Naive thymus-derived CD4-positive, alpha-beta T cell (primary cell): ENCODE data around the gene FETUB. TPM values are rescaled to one million over a fixed set of nuclear protein-coding genes. Genes with fewer than 3 reads are reported as not detected.
A peak's percentile ranks its signal among the peaks of the same experiment; 100 is the strongest.

Source experiments
- ATAC-seq: fragments of 150-1000 bp; cut with Tn5 transposase; 2 replicates; pipeline ENCODE4 v1.10.0; 2021; ENCODE audit warnings: mild to moderate bottlenecking, moderate library complexity
- CTCF ChIA-PET: fragments of 350-600 bp; sonication (Branson Sonifier 250); formaldehyde crosslinking; loops from one replicate; lab custom pipeline; 2021; ENCODE audit warnings: antibody characterized with exemption; lab: Charles Lee
- POLR2A ChIA-PET: fragments of 350-600 bp; sonication (Branson Sonifier 250); formaldehyde crosslinking; loops from one replicate; lab custom pipeline; 2021; ENCODE audit warnings: antibody characterized with exemption, inconsistent platforms; lab: Charles Lee
- DNase-seq, 9 donors: peaks; one replicate each; pipeline versions ENCODE4 v3.0.0 to v3.0.0-alpha.2; 2020 to 2022; ENCODE audit warnings: mixed read lengths in 1 of 9
- H3K27ac ChIP-seq: one replicate; pipeline ENCODE4 v1.7.0; 2013; ENCODE audit warnings: mild to moderate bottlenecking, low read depth, low read length, moderate library complexity
- H3K27me3 ChIP-seq, 2 donors: one replicate each; pipeline ENCODE4 v1.7.0; 2013; ENCODE audit warnings: low read length in 2 of 2, mild to moderate bottlenecking in 2 of 2, moderate library complexity in 2 of 2; ENCODE audit not compliant: control insufficient read depth in 2 of 2, insufficient read depth in 2 of 2
- H3K36me3 ChIP-seq, 3 experiments: 1 replicate in 2 of 3; 2 replicates in 1 of 3; pipeline ENCODE4 v1.7.0; 2013; ENCODE audit warnings: low read length in 3 of 3, mild to moderate bottlenecking in 3 of 3, moderate library complexity in 1 of 3; ENCODE audit not compliant: insufficient read depth in 3 of 3, control insufficient read depth in 2 of 3
- H3K4me1 ChIP-seq, 2 donors: one replicate each; pipeline ENCODE4 v1.7.0; 2013; ENCODE audit warnings: low read length in 2 of 2, mild to moderate bottlenecking in 2 of 2, moderate library complexity in 1 of 2; ENCODE audit not compliant: control insufficient read depth in 2 of 2, insufficient read depth in 2 of 2
- H3K4me3 ChIP-seq: 2 replicates; pipeline ENCODE4 v1.7.0; 2013; ENCODE audit warnings: mild to moderate bottlenecking, low read length
- H3K9me3 ChIP-seq, 3 experiments: 1 replicate in 2 of 3; 2 replicates in 1 of 3; pipeline ENCODE4 v1.7.0; 2013; ENCODE audit warnings: low read length in 3 of 3; ENCODE audit not compliant: control insufficient read depth in 2 of 3
- H3K27ac Mint-ChIP-seq, 9 donors: one replicate each; pipeline ENCODE4 v1.8.0; 2020 to 2022; ENCODE audit warnings: mixed read lengths in 9 of 9, mild to moderate bottlenecking in 8 of 9, moderate library complexity in 5 of 9, inconsistent platforms in 2 of 9
- H3K27me3 Mint-ChIP-seq, 5 donors: one replicate each; pipeline ENCODE4 v1.8.0; 2021 to 2022; ENCODE audit warnings: mixed read lengths in 5 of 5, mild to moderate bottlenecking in 1 of 5
- H3K36me3 Mint-ChIP-seq, 5 donors: one replicate each; pipeline ENCODE4 v1.8.0; 2020 to 2022; ENCODE audit warnings: mixed read lengths in 5 of 5, mild to moderate bottlenecking in 3 of 5, inconsistent platforms in 1 of 5
- H3K4me1 Mint-ChIP-seq, 7 donors: one replicate each; pipeline ENCODE4 v1.8.0; 2020 to 2022; ENCODE audit warnings: mixed read lengths in 7 of 7, mild to moderate bottlenecking in 3 of 7, inconsistent platforms in 1 of 7
- H3K4me3 Mint-ChIP-seq, 10 donors: one replicate each; pipeline ENCODE4 v1.8.0; 2020 to 2022; ENCODE audit warnings: mild to moderate bottlenecking in 10 of 10, mixed read lengths in 10 of 10, moderate library complexity in 6 of 10, inconsistent platforms in 2 of 10
- H3K9me3 Mint-ChIP-seq, 11 donors: one replicate each; pipeline ENCODE4 v1.8.0; 2020 to 2022; ENCODE audit warnings: mixed read lengths in 11 of 11, mild to moderate bottlenecking in 4 of 11, inconsistent platforms in 1 of 11, moderate library complexity in 1 of 11
- intact Hi-C, 2 donors: fragments of 100-400 bp; cut with micrococcal nuclease; formaldehyde crosslinking; loops; one replicate each; pipeline ENCODE4 v1.15.1; 2023
- polyA plus RNA-seq, 2 donors: library from polyadenylated mRNA; unstranded; fragments of 300-500 nt; fragmentation: Illumina TruSeq; gene quantifications; one replicate each; pipeline ENCODE4 v1.2.3, GENCODE V29; 2021
- total RNA-seq, 6 experiments: library from RNA in 5 of 6; stranded (reverse) in 5 of 6; gene quantifications; 1 replicate in 5 of 6; 2 replicates in 1 of 6; pipeline ENCODE4 v1.2.3 and lab custom pipeline; 2021 to 2026

FETUB gene
- total and polyA plus RNA-seq, 7 experiments from 2014 or later = not detected

DNA sequence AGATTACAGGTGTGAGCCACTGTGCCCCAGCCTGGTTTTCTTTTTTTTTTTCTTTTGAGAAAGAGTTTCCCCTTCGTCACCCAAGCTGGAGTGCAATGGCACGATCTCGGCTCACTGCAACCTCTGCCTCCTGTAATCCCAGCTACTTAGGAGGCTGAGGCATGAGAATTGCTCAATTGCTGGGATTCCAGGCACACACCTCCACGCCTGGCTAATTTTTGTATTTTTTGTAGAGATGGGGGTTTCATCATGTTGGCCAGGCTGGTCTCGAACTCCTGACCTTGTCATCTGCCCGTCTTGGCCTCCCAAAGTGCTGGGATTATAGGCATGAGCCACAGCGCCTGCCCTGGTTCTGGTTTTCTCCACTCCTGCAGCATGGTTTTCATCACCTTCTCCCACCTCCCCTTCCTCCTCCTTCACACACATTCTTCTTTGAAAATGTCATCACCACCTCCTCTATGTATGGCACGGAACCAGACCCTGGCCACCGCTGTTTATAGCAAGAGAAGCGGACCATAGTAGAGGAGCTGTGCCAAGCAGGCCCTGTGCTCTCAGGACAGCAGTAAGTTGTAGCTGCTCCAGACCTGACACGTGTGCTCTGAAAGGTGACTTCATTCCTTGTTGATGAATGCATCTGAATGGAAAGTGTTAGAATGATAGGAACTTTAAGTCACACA, 42.0 kb upstream of the FETUB start:
- ChIA-PET POLR2A (no interaction called here), CTCF (interaction anchor here (1.1 to 1.2 kb wide), 2 partner anchors 16 to 19 kb away, joined by 3 to 4 read pairs; no protein-coding TSS in a partner anchor)
- Mint-ChIP-seq H3K27me3 (peaks cover 0 to 9% (median 4%) of the 10 kb centered on the region in 5 donors), H3K36me3 (no peaks in the 10 kb centered on the region), H3K9me3 (no peaks in the 10 kb centered on the region), H3K27ac (no peak overlapping the region), H3K4me3 (no peak overlapping the region), H3K4me1 (no peaks in the 10 kb centered on the region)
- Histone ChIP-seq H3K9me3 (no peaks in the 10 kb centered on the region), H3K36me3 (no peaks in the 10 kb centered on the region), H3K4me1 (no peaks in the 10 kb centered on the region), H3K4me3 (no peak overlapping the region), H3K27me3 (no peaks in the 10 kb centered on the region), H3K27ac (no peak overlapping the region)
- no peak for DNase-seq
- no peak for ATAC-seq
- intact Hi-C loops = no loop called here

DNA sequence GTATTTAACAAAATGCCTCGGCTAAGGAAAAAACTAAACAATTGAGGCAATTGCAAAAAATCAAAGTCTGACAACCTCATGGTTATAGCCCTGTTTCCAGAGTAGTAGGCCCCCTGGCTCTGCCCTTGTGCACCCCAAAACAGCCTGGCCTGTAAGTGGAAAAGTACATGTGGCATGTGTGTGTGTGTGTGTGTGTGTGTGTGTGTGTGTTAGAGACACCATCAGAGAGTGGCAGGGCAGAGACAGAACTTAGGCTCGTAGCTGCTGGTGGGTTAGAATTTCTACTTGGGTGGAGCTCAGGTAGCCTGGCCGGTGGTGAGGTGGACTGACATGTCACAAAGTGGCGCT, 41.4 kb upstream of the FETUB start:
- H3K36me3 ChIP-seq = no peaks in the 10 kb centered on the region
- intact Hi-C loops = no loop called here
- ChIA-PET CTCF (no interaction called here), POLR2A (no interaction called here)
- Mint-ChIP-seq H3K4me3 (no peak overlapping the region), H3K4me1 (no peaks in the 10 kb centered on the region), H3K27me3 (peaks cover 0 to 9% (median 4%) of the 10 kb centered on the region in 5 donors), H3K36me3 (no peaks in the 10 kb centered on the region), H3K9me3 (no peaks in the 10 kb centered on the region), H3K27ac (no peak overlapping the region)
- H3K4me3 ChIP-seq = no peak overlapping the region
- no peaks in the 10 kb centered on the region for H3K4me1 ChIP-seq
- no peak for DNase-seq
- no peak for ATAC-seq
- no peaks in the 10 kb centered on the region for H3K9me3 ChIP-seq
- no peaks in the 10 kb centered on the region for H3K27me3 ChIP-seq
- H3K27ac ChIP-seq = no peak overlapping the region

DNA sequence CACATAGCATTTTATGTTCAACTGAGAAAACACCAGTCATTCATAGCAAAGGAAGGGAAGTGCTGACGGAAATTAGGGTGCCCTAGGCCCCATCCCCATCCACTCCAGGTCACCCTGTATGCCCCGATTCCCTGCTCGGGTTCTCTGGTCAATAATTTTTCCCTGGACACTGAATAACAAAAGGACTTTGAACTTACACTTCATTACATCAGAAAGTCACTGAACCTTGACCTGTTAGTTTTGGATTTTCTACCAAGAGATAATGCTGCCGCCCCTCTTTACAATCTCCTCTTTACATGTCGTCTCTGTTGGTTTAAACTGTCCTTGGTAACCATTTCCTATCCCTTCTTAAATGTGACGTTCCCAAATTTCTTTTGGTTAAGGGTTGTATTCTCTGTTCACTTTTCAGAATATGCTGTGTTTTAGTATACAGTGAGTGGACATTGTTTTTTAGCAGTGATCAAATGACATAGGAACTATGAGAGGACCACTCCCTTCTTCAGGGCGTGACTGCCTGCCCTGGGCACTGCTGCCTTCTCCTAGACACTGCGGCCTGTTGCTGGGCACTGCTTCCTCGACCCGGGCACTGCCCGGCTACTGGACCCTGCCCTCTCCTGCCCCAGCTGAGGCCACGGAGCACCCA, 40.9 kb upstream of the FETUB start:
- H3K27me3 Mint-ChIP-seq = peaks cover 0 to 9% (median 4%) of the 10 kb centered on the region in 5 donors
- POLR2A ChIA-PET = no interaction called here
- no peaks in the 10 kb centered on the region for H3K36me3 ChIP-seq
- intact Hi-C loops = no loop called here
- no peak overlapping the region for H3K27ac Mint-ChIP-seq
- no peaks in the 10 kb centered on the region for H3K9me3 ChIP-seq
- no peaks in the 10 kb centered on the region for H3K4me1 Mint-ChIP-seq
- H3K27me3 ChIP-seq = no peaks in the 10 kb centered on the region
- no peak overlapping the region for H3K4me3 Mint-ChIP-seq
- DNase-seq (no peak), ATAC-seq (no peak)
- H3K4me3 ChIP-seq = no peak overlapping the region
- H3K4me1 ChIP-seq = no peaks in the 10 kb centered on the region
- CTCF ChIA-PET = interaction anchor here (1.3 to 2.2 kb wide), 2 partner anchors 10 to 15 kb away, joined by 5 to 6 read pairs; no protein-coding TSS in a partner anchor
- H3K36me3 Mint-ChIP-seq = no peaks in the 10 kb centered on the region
- H3K27ac ChIP-seq = no peak overlapping the region
- no peaks in the 10 kb centered on the region for H3K9me3 Mint-ChIP-seq

DNA sequence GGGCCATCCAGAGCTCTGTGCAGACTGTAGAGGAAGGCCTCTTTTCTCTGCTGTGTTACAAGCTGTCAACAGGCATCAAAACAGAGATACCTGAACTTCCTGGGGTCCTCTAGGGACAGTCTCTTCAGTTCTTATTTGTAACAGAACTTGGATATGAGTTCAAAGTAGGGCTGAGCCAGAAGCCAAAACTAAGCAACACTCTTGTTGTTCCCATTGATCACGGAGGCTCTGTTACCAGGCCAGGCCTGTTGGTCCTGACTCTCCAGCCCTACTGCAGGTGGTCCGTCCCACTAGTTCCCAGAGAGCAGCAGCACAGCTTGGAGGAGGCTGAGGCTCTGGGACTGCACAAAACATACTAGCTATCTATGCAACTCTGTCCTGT, 40.4 kb upstream of the FETUB start:
- H3K9me3 ChIP-seq = no peaks in the 10 kb centered on the region
- H3K27ac Mint-ChIP-seq = no peak overlapping the region
- no peaks in the 10 kb centered on the region for H3K4me1 Mint-ChIP-seq
- no peak overlapping the region for H3K4me3 ChIP-seq
- CTCF ChIA-PET = interaction anchor here (1.3 to 2.2 kb wide), 2 partner anchors 10 to 15 kb away, joined by 5 to 6 read pairs; no protein-coding TSS in a partner anchor
- H3K27me3 ChIP-seq = no peaks in the 10 kb centered on the region
- no peak for ATAC-seq
- peaks cover 0 to 9% (median 4%) of the 10 kb centered on the region in 5 donors for H3K27me3 Mint-ChIP-seq
- POLR2A ChIA-PET = no interaction called here
- no peaks in the 10 kb centered on the region for H3K4me1 ChIP-seq
- H3K36me3 Mint-ChIP-seq = no peaks in the 10 kb centered on the region
- no peak overlapping the region for H3K27ac ChIP-seq
- no peaks in the 10 kb centered on the region for H3K36me3 ChIP-seq
- H3K9me3 Mint-ChIP-seq = no peaks in the 10 kb centered on the region
- no peak overlapping the region for H3K4me3 Mint-ChIP-seq
- no peak for DNase-seq
- intact Hi-C loops = no loop called here

DNA sequence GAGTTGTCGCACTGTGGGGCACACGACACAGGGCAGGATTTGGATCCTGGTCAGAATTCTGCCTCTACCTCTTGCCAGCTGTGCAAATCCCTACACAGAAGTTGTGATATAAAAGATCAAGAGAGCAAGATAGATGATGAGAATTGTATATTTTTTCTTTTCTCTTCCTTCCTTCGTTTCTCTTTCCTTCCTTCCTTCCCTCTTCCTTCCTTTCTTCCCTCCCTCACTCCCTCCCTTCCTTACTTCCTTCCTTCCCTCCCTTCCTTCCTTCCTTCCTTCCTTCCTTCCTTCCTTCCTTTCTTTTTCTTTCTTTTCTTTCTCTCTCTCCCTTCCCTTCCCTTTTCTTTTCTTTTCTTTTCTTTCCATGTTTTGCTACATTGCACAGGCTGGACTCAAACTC, 39.3 kb upstream of the FETUB start:
- intact Hi-C loops = no loop called here
- H3K27ac Mint-ChIP-seq = no peak overlapping the region
- Histone ChIP-seq H3K27ac (no peak overlapping the region), H3K36me3 (no peaks in the 10 kb centered on the region), H3K9me3 (no peaks in the 10 kb centered on the region), H3K4me3 (no peak overlapping the region), H3K27me3 (no peaks in the 10 kb centered on the region), H3K4me1 (no peaks in the 10 kb centered on the region)
- CTCF ChIA-PET = interaction anchor here (1.1 to 2.2 kb wide), 2 partner anchors 9 to 16 kb away, joined by 5 read pairs; no protein-coding TSS in a partner anchor
- POLR2A ChIA-PET = no interaction called here
- DNase-seq (no peak), ATAC-seq (no peak)
- H3K9me3 Mint-ChIP-seq = no peaks in the 10 kb centered on the region
- no peaks in the 10 kb centered on the region for H3K4me1 Mint-ChIP-seq
- H3K36me3 Mint-ChIP-seq = no peaks in the 10 kb centered on the region
- H3K27me3 Mint-ChIP-seq = peaks cover 0 to 9% (median 4%) of the 10 kb centered on the region in 5 donors
- H3K4me3 Mint-ChIP-seq = no peak overlapping the region

DNA sequence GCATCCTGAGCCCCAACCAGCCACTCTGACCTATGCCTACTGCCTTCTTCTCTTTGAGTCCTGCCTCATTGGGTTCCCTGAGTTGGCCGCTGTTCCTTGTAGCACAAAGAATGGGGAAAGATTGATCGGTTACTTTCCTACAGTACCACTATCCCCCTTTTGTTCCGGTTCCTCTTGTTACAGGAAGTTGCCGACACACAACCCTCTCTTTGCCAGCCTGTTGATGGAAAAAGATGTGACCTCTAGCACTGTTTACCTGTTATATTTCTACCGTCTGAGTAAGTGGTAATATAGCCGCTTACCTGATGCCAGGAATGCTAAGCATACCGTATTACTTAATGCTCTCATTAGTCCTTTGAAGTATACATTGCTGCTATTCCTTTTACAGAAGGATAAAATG, 37.0 kb upstream of the FETUB start:
- no peak for ATAC-seq
- Mint-ChIP-seq H3K36me3 (no peaks in the 10 kb centered on the region), H3K27ac (peak overlapping the region in 1 of 9 donors; percentile 19), H3K27me3 (peaks cover 0 to 12% (median 0%) of the 10 kb centered on the region in 5 donors), H3K4me1 (no peaks in the 10 kb centered on the region), H3K4me3 (no peak overlapping the region), H3K9me3 (no peaks in the 10 kb centered on the region)
- no peaks in the 10 kb centered on the region for H3K9me3 ChIP-seq
- H3K4me3 ChIP-seq = no peak overlapping the region
- H3K36me3 ChIP-seq = no peaks in the 10 kb centered on the region
- intact Hi-C loops = no loop called here
- no peak for DNase-seq
- H3K4me1 ChIP-seq = no peaks in the 10 kb centered on the region
- ChIA-PET POLR2A (interaction anchor here (0.5 kb wide), 1 partner anchor 230 kb away, joined by 5 read pairs; no protein-coding TSS in a partner anchor), CTCF (interaction anchor here (1.1 kb wide), 1 partner anchor 10 kb away, joined by 3 read pairs; the partner anchor contains the start of gene AHSG)
- no peak overlapping the region for H3K27ac ChIP-seq
- H3K27me3 ChIP-seq = no peaks in the 10 kb centered on the region
